BE2C (cell line): ENCODE results near the gene LCN2.

Experiments used
- DNase-seq: peaks from one replicate; pipeline ENCODE4 v3.0.0-alpha.2; 2020
- H3K27me3 ChIP-seq: fragments of 250-450 bp; sonication (Bioruptor Pico); 2 replicates; pipeline ENCODE4 v1.5.1; 2020; ENCODE audit warnings: mild to moderate bottlenecking
- H3K36me3 ChIP-seq: fragments of 250-450 bp; sonication (Bioruptor Pico); 2 replicates; pipeline ENCODE4 v1.5.1; 2020; ENCODE audit warnings: mild to moderate bottlenecking
- H3K4me1 ChIP-seq: fragments of 250-450 bp; sonication (Bioruptor Pico); 2 replicates; pipeline ENCODE4 v1.5.1; 2020
- H3K4me3 ChIP-seq: 2 replicates; pipeline ENCODE4 v1.5.1; 2011; ENCODE audit warnings: low read depth, low read length
- H3K9me3 ChIP-seq: fragments of 250-450 bp; sonication (Bioruptor Pico); 2 replicates; pipeline ENCODE4 v1.5.1; 2020
- TF ChIP-seq, protein P1 (sequence below): IDR thresholded peaks from 2 replicates; pipeline ENCODE4 v1.5.1; 2012; ENCODE audit warnings: mild to moderate bottlenecking, low read depth, low read length

The LCN2 gene

DNA sequence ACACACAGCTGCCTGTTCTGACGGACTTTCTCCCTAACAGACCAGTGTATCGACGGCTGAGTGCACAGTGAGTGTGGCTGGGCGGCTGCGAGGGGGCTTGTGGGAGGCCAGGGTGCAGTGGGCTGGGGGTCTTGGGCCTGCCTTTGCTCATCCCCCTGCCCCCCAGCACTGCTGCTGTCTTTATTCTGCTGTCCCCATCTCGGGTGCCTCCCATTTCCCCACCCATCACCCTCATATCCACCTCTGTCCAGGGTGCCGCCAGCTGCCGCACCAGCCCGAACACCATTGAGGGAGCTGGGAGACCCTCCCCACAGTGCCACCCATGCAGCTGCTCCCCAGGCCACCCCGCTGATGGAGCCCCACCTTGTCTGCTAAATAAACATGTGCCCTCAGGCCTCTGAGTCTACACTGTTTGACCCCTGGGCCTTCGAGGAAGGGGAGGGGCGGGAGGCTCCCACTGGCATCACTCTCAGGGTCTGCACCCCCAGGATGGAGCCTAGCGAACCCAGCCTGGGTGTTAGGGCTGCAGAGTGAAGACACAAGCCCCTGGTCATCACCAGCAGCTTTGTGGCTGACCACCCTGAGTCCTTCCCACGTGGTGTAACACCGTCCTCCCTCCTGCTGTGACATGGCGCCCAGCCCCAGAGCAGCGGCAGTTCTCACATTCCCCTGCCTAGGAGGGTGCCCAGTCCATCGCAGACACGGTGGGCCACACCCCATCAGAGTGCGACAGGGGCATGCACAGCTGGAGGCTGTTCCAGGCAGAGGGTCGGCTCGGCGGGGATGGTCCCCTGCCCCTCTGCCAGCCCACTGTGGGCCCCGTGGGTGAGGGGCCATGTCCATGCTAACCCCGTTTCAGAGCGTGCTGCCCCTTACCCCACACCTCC lies 4.0 kb downstream of the LCN2 start:
- peak; percentile 12 for DNase-seq
- Histone ChIP-seq H3K4me3 (no peak overlapping the region), H3K27me3 (no peaks in the 10 kb centered on the region), H3K9me3 (no peaks in the 10 kb centered on the region), H3K36me3 (no peaks in the 10 kb centered on the region), H3K4me1 (no peaks in the 10 kb centered on the region)
- TF ChIP-seq, protein P1, sequence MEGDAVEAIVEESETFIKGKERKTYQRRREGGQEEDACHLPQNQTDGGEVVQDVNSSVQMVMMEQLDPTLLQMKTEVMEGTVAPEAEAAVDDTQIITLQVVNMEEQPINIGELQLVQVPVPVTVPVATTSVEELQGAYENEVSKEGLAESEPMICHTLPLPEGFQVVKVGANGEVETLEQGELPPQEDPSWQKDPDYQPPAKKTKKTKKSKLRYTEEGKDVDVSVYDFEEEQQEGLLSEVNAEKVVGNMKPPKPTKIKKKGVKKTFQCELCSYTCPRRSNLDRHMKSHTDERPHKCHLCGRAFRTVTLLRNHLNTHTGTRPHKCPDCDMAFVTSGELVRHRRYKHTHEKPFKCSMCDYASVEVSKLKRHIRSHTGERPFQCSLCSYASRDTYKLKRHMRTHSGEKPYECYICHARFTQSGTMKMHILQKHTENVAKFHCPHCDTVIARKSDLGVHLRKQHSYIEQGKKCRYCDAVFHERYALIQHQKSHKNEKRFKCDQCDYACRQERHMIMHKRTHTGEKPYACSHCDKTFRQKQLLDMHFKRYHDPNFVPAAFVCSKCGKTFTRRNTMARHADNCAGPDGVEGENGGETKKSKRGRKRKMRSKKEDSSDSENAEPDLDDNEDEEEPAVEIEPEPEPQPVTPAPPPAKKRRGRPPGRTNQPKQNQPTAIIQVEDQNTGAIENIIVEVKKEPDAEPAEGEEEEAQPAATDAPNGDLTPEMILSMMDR: no peak

- Histone ChIP-seq H3K36me3 (no peaks in the 10 kb centered on the region), H3K27me3 (no peaks in the 10 kb centered on the region), H3K4me3 (no peak overlapping the region), H3K4me1 (no peaks in the 10 kb centered on the region), H3K9me3 (no peaks in the 10 kb centered on the region)
- TF ChIP-seq, protein P1: no peak
- DNase-seq: peak; percentile 6
Measured at GRCh38 chr9:128153947-128154695, 4.9 kb downstream of the LCN2 start.

GRCh38 chr9:128155736-128156500 lies 6.7 kb downstream of the LCN2 start:
- DNase-seq: no peak

GRCh38 chr9:128159522-128159783 lies 10.2 kb downstream of the LCN2 start:
- Histone ChIP-seq H3K36me3 (peaks cover 22% of the 10 kb centered on the region), H3K4me3 (peak overlapping the region; percentile 60), H3K9me3 (no peaks in the 10 kb centered on the region), H3K4me1 (peaks cover 5% of the 10 kb centered on the region), H3K27me3 (no peaks in the 10 kb centered on the region)
- TF ChIP-seq, protein P1: no peak
- DNase-seq: no peak

More at GRCh38 chr9:128155736-128156500, 6.7 kb downstream of the LCN2 start:
- Histone ChIP-seq H3K4me3 (no peak overlapping the region), H3K4me1 (peaks cover 5% of the 10 kb centered on the region), H3K9me3 (no peaks in the 10 kb centered on the region), H3K36me3 (no peaks in the 10 kb centered on the region), H3K27me3 (no peaks in the 10 kb centered on the region)
- TF ChIP-seq, protein P1: no peak

DNA sequence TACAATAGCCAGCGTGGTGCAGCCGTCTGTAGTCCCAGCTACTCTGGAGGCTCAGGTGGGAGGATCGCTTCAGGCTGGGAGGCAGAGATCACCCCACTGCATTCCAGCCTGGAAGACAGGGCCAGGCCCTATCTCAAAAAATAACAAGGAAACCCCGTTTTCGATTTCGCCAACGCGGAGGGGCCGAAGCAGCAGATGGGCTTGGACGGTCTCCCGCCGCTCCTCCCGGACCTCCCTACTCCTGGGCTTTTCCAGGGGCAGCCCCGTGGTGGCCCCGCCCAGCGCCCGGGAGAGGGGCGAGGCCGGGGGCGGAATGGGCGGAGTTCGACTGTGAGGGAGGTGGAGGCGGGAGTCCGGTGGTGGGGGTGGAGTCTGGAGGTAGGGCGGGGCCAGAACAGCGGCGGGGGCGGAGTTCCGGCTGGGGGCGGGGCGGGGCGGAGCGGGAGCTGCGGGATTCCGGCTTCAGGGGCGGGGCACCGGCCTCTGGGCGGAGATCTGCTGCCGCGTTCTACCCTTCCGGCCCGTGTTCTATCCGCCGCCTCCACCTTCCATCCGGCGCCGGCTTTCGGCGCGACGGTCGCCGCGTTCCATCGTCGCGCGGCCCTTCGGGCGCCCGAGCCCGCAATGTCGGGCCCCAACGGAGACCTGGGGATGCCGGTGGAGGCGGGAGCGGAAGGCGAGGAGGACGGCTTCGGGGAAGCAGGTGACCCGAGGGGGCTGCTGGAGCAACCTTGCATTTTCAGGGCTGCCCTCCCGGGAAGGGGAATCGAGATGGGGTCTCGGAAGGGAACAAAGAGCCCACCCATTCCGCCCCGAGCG lies 10.7 kb downstream of the LCN2 start, which contains the start of gene BBLN:
Gene BBLN, plus strand, starts transcription at position 482 of the 819 bp plus-strand sequence. Its CDS starts 143 bp downstream, at position 625.
- H3K4me1 ChIP-seq: peaks cover 5% of the 10 kb centered on the region
- peaks cover 27% of the 10 kb centered on the region for H3K36me3 ChIP-seq
- TF ChIP-seq, protein P1: no peak
- peak; percentile 99 for DNase-seq
- no peaks in the 10 kb centered on the region for H3K27me3 ChIP-seq
- H3K4me3 ChIP-seq: peak within 1 kb of the TSS; percentile 89
- H3K9me3 ChIP-seq: no peaks in the 10 kb centered on the region
